K562 (cell line): ENCODE data around the gene P2RX5. TPM values are rescaled to one million over a fixed set of nuclear protein-coding genes. Genes with fewer than 3 reads are reported as not detected.

ENCODE experiments used
- CC2D1A ChIP-seq: fragments of 450-650 bp; IDR thresholded peaks from 2 replicates; pipeline ENCODE4 v1.6.1; 2017; ENCODE audit warnings: mild to moderate bottlenecking
- GABPB1 ChIP-seq: sonication (generic); formaldehyde crosslinking; IDR thresholded peaks from 2 replicates; pipeline ENCODE4 v1.8.0; 2022; ENCODE audit warnings: mild to moderate bottlenecking, missing genetic modification reagents
- HDAC8 ChIP-seq: fragments of 450-650 bp; IDR thresholded peaks from 2 replicates; pipeline ENCODE4 v1.6.1; 2016; ENCODE audit warnings: mild to moderate bottlenecking, missing genetic modification characterization, moderate library complexity, missing compliant biosample characterization
- HMG20B ChIP-seq: fragments of 250-450 bp; sonication (Bioruptor Pico); IDR thresholded peaks from 2 replicates; pipeline ENCODE4 v1.5.0; 2021; ENCODE audit warnings: mild to moderate bottlenecking
- LCOR ChIP-seq: sonication (generic); formaldehyde crosslinking; IDR thresholded peaks from 2 replicates; pipeline ENCODE4 v1.8.0; 2022; ENCODE audit warnings: mild to moderate bottlenecking, missing genetic modification reagents
- PYGO2 ChIP-seq: fragments of 450-650 bp; IDR thresholded peaks from 2 replicates; pipeline ENCODE4 v1.6.1; 2016; ENCODE audit warnings: mild to moderate bottlenecking, missing genetic modification characterization, moderate library complexity, missing compliant biosample characterization
- RNF2 ChIP-seq: sonication (generic); IDR thresholded peaks from 2 replicates; pipeline ENCODE4 v1.6.1; 2016
- SMAD1 ChIP-seq: fragments of 150-350 bp; IDR thresholded peaks from 2 replicates; pipeline ENCODE4 v1.6.1; 2014; ENCODE audit warnings: low read length, low read depth; ENCODE audit not compliant: partially characterized antibody
- SRF ChIP-seq, 2 experiments: fragments of 250-450, 450-650 bp in 1 of 2; sonication (Bioruptor Pico) in 1 of 2; sonication (generic) in 1 of 2; formaldehyde crosslinking; IDR thresholded peaks; 2 replicates each; pipeline versions ENCODE4 v1.5.0 to v1.5.1; 2020 to 2022; ENCODE audit warnings: mild to moderate bottlenecking in 1 of 2, missing genetic modification reagents in 1 of 2
- TEAD1 ChIP-seq, 2 experiments: fragments of 450-650 bp in 1 of 2; sonication (generic) in 1 of 2; formaldehyde crosslinking; IDR thresholded peaks; 2 replicates each; pipeline versions ENCODE4 v1.4.0 to v1.8.0; 2020 to 2022; ENCODE audit warnings: mild to moderate bottlenecking in 2 of 2, missing genetic modification reagents in 1 of 2
- ZFP36 ChIP-seq: fragments of 150-350 bp; IDR thresholded peaks from 2 replicates; pipeline ENCODE4 v1.6.1; 2018; ENCODE audit warnings: low read length, low read depth; ENCODE audit not compliant: partially characterized antibody
- ZNF311 ChIP-seq: fragments of 250-450 bp; sonication (Bioruptor Pico); IDR thresholded peaks from 2 replicates; pipeline ENCODE4 v1.4.0; 2020; ENCODE audit warnings: mild to moderate bottlenecking, moderate library complexity
- ZNF77 ChIP-seq: fragments of 250-450 bp; sonication (Bioruptor Pico); IDR thresholded peaks from 2 replicates; pipeline ENCODE4 v1.5.0; 2020
- ZNF79 ChIP-seq: fragments of 250-450 bp; sonication (Bioruptor Pico); IDR thresholded peaks from 2 replicates; pipeline ENCODE4 v1.4.0; 2020; ENCODE audit warnings: low read depth, mild to moderate bottlenecking, moderate library complexity
- polyA plus RNA-seq, 8 experiments: library from polyadenylated mRNA; depleted of rRNA in 4 of 8; stranded (reverse) in 5 of 8; unstranded in 3 of 8; fragments of >200 nt; fragmentation: Nextera tagmentation in 2 of 8; fragmentation: Illumina TruSeq in 1 of 8; extraction: Ambion mirVana in 2 of 8; extraction: Trizol in 1 of 8; gene quantifications; 2 replicates each; pipeline versions ENCODE4 v1.2.1 to v1.2.3, GENCODE V29; 2011 to 2014; ENCODE audit warnings: inconsistent platforms in 1 of 8, missing spikeins in 1 of 8
- total RNA-seq, 7 experiments: library from RNA; depleted of rRNA in 6 of 7; stranded (reverse); fragments of >200 nt in 6 of 7; fragmentation: Illumina TruSeq in 2 of 7; extraction: Trizol in 2 of 7; gene quantifications; 2 replicates each; pipeline versions ENCODE4 v1.2.1 to v1.2.3, GENCODE V29; 2011 to 2021; ENCODE audit warnings: low replicate concordance in 1 of 7
- TF ChIP-seq, protein P1 (sequence below): fragments of 450-650 bp; IDR thresholded peaks from 2 replicates; pipeline ENCODE4 v1.6.1; 2016; ENCODE audit warnings: borderline replicate concordance
- TF ChIP-seq, protein P2 (sequence below), 2 experiments: fragments of 450-650 bp; formaldehyde crosslinking in 1 of 2; IDR thresholded peaks; 2 replicates each; pipeline versions ENCODE4 v1.4.0 to v1.6.1; 2014 to 2020; ENCODE audit warnings: mild to moderate bottlenecking in 2 of 2, borderline replicate concordance in 1 of 2, low read depth in 1 of 2
- TF ChIP-seq, protein P3 (sequence below): fragments of 250-450 bp; sonication (Bioruptor Pico); IDR thresholded peaks from 2 replicates; pipeline ENCODE4 v1.5.0; 2021

Gene P2RX5
- total and polyA plus RNA-seq, 9 of the 15 experiments (the other 6 are each of a cell fraction or from before 2014, with no cell fraction given), result 0.31 to 4.0 (median 1.3) TPM

DNA sequence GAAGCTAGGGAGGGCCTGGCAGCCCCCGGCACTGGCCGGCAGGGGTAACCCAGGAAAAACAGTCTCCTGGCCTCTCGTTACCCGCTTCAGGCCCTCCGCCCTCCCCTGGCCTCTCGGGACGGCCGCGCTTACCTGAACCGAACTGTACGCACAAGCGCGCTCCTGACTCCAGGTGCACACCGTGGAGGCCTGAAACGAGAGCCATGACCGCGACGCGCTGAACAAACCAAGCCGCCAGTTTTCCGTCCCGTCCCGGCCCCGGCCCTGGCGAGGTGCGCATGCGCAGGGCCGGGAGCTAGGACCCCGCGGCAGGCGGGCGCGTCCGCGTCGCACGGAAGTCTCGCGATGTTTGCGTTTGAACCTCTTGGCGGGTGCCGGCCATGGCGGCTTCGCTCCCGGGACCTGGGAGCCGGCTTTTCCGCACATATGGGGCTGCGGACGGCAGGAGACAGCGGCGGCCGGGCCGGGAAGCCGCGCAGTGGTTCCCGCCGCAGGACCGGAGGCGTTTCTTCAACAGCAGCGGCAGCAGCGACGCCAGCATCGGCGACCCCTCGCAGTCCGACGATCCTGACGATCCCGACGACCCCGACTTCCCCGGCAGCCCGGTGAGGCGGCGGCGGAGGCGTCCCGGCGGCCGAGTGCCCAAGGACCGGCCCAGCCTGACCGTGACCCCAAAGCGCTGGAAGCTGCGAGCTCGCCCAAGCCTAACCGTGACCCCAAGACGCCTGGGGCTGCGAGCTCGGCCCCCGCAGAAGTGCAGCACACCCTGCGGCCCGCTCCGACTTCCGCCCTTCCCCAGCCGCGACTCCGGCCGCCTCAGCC lies 27.8 kb upstream of the P2RX5 start, which contains the start of gene HASPIN (continued):
- TF ChIP-seq, protein P1, sequence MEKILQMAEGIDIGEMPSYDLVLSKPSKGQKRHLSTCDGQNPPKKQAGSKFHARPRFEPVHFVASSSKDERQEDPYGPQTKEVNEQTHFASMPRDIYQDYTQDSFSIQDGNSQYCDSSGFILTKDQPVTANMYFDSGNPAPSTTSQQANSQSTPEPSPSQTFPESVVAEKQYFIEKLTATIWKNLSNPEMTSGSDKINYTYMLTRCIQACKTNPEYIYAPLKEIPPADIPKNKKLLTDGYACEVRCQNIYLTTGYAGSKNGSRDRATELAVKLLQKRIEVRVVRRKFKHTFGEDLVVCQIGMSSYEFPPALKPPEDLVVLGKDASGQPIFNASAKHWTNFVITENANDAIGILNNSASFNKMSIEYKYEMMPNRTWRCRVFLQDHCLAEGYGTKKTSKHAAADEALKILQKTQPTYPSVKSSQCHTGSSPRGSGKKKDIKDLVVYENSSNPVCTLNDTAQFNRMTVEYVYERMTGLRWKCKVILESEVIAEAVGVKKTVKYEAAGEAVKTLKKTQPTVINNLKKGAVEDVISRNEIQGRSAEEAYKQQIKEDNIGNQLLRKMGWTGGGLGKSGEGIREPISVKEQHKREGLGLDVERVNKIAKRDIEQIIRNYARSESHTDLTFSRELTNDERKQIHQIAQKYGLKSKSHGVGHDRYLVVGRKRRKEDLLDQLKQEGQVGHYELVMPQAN, result peak; percentile 65; the same call in 1 of the 2 replicates
- TF ChIP-seq ZNF77 (no peak), TEAD1 (CRISPR knock-in tag; IDR thresholded peaks at IDR 0.05) (0 out of 4 replicates have a peak, but pooled peaks of 1 of the 2 experiments have one; percentile 26), ZNF79 (CRISPR knock-in tag) (no peak), HMG20B (CRISPR knock-in tag) (no peak), ZFP36 (peak; percentile 5), LCOR (CRISPR knock-in tag) (0 out of 2 replicates have a peak, but pooled peaks have one; percentile 42), ZNF311 (no peak), RNF2 (peak; percentile 66; the same call in 1 of the 2 replicates), HDAC8 (tag) (no peak), SRF (CRISPR knock-in tag; IDR thresholded peaks at IDR 0.05) (no peak), CC2D1A (peak; percentile 58), PYGO2 (tag) (no peak), GABPB1 (CRISPR knock-in tag) (peak; percentile 68), SMAD1 (peak; percentile 73)
- TF ChIP-seq, protein P2, sequence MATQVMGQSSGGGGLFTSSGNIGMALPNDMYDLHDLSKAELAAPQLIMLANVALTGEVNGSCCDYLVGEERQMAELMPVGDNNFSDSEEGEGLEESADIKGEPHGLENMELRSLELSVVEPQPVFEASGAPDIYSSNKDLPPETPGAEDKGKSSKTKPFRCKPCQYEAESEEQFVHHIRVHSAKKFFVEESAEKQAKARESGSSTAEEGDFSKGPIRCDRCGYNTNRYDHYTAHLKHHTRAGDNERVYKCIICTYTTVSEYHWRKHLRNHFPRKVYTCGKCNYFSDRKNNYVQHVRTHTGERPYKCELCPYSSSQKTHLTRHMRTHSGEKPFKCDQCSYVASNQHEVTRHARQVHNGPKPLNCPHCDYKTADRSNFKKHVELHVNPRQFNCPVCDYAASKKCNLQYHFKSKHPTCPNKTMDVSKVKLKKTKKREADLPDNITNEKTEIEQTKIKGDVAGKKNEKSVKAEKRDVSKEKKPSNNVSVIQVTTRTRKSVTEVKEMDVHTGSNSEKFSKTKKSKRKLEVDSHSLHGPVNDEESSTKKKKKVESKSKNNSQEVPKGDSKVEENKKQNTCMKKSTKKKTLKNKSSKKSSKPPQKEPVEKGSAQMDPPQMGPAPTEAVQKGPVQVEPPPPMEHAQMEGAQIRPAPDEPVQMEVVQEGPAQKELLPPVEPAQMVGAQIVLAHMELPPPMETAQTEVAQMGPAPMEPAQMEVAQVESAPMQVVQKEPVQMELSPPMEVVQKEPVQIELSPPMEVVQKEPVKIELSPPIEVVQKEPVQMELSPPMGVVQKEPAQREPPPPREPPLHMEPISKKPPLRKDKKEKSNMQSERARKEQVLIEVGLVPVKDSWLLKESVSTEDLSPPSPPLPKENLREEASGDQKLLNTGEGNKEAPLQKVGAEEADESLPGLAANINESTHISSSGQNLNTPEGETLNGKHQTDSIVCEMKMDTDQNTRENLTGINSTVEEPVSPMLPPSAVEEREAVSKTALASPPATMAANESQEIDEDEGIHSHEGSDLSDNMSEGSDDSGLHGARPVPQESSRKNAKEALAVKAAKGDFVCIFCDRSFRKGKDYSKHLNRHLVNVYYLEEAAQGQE (IDR thresholded peaks at IDR 0.05; ENCODE audit: borderline replicate concordance), result no peak
- TF ChIP-seq, protein P2 (CRISPR knock-in tag; IDR thresholded peaks at IDR 0.05; ENCODE audit: low read depth), result no peak
- TF ChIP-seq, protein P3, sequence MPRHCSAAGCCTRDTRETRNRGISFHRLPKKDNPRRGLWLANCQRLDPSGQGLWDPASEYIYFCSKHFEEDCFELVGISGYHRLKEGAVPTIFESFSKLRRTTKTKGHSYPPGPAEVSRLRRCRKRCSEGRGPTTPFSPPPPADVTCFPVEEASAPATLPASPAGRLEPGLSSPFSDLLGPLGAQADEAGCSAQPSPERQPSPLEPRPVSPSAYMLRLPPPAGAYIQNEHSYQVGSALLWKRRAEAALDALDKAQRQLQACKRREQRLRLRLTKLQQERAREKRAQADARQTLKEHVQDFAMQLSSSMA, result no peak
